Astrocyte (in vitro differentiated cells and primary cell): Measurements from ENCODE around the gene APC2.

Experiments used
- CTCF ChIP-seq: IDR thresholded peaks from 2 replicates; pipeline ENCODE4 v1.5.1; 2011; ENCODE audit warnings: low read depth, mild to moderate bottlenecking, inconsistent platforms, low read length, moderate library complexity; ENCODE audit not compliant: insufficient read depth
- EZH2 ChIP-seq: IDR thresholded peaks from 2 replicates; pipeline ENCODE4 v1.6.1; 2012; ENCODE audit warnings: mild to moderate bottlenecking, low read length, inconsistent platforms; ENCODE audit not compliant: insufficient read depth

GRCh38 chr19:1502433-1503088, 52.6 kb downstream of the APC2 start:
- no peak for TF ChIP-seq CTCF
- no peak for TF ChIP-seq EZH2
